MCF 10A (cell line): ENCODE results near the gene FAR2. TPM values are rescaled to one million over a fixed set of nuclear protein-coding genes. Genes with fewer than 3 reads are reported as not detected.

ENCODE experiments used
- BruUV-seq: library from RNA; stranded (reverse); fragments of 400-500 nt; replicated peaks from 2 replicates; lab custom pipeline; 2021; lab: Mats Ljungman, UMichigan
- CTCF ChIA-PET: fragments of 300-600 bp; sonication (Branson Sonifier 250); formaldehyde crosslinking; extraction: SDS; loops from one replicate; lab custom pipeline; 2021; ENCODE audit warnings: antibody characterized with exemption, inconsistent platforms; lab: Yijun Ruan, JAX
- POLR2A ChIA-PET: fragments of 300-600, 350-650 bp; sonication (Branson Sonifier 250); formaldehyde crosslinking; extraction: SDS; loops from one replicate; lab custom pipeline; 2020; ENCODE audit warnings: antibody characterized with exemption, inconsistent platforms; lab: Yijun Ruan, JAX
- DNase-seq: peaks from one replicate; pipeline ENCODE4 v3.0.0-alpha.2; 2018; ENCODE audit not compliant: unreplicated experiment
- H3K27ac Mint-ChIP-seq: one replicate; pipeline ENCODE4 v1.8.0; 2022; ENCODE audit warnings: mild to moderate bottlenecking, low read depth, mixed read lengths; ENCODE audit not compliant: unreplicated experiment
- H3K27me3 Mint-ChIP-seq: one replicate; pipeline ENCODE4 v1.8.0; 2022; ENCODE audit warnings: mixed read lengths; ENCODE audit not compliant: insufficient read depth, unreplicated experiment
- H3K36me3 Mint-ChIP-seq: one replicate; pipeline ENCODE4 v1.8.0; 2022; ENCODE audit warnings: mild to moderate bottlenecking, moderate library complexity, mixed read lengths; ENCODE audit not compliant: insufficient read depth, unreplicated experiment
- H3K4me1 Mint-ChIP-seq: one replicate; pipeline ENCODE4 v1.8.0; 2022; ENCODE audit warnings: mixed read lengths; ENCODE audit not compliant: insufficient read depth, unreplicated experiment
- H3K4me3 Mint-ChIP-seq: one replicate; pipeline ENCODE4 v1.8.0; 2022; ENCODE audit warnings: mild to moderate bottlenecking, moderate library complexity, mixed read lengths; ENCODE audit not compliant: unreplicated experiment
- H3K9me3 Mint-ChIP-seq: one replicate; pipeline ENCODE4 v1.8.0; 2022; ENCODE audit warnings: mixed read lengths; ENCODE audit not compliant: unreplicated experiment
- intact Hi-C: fragments of 100-400 bp; cut with micrococcal nuclease; formaldehyde crosslinking; loops from 2 replicates; pipeline ENCODE4 v1.14.1; 2022
- total RNA-seq: library from RNA; stranded (reverse); gene quantifications from 2 replicates; pipeline ENCODE4 v1.2.3, GENCODE V29; 2022
- TF ChIP-seq, protein P1 (sequence below): fragments of 200-600 bp; IDR thresholded peaks from one replicate; pipeline ENCODE4 v1.8.0; 2022; ENCODE audit warnings: antibody characterized with exemption, mild to moderate bottlenecking; ENCODE audit not compliant: unreplicated experiment

FAR2 gene
- total RNA-seq, 1 experiment from 2014 or later, result 1.7 TPM

DNA sequence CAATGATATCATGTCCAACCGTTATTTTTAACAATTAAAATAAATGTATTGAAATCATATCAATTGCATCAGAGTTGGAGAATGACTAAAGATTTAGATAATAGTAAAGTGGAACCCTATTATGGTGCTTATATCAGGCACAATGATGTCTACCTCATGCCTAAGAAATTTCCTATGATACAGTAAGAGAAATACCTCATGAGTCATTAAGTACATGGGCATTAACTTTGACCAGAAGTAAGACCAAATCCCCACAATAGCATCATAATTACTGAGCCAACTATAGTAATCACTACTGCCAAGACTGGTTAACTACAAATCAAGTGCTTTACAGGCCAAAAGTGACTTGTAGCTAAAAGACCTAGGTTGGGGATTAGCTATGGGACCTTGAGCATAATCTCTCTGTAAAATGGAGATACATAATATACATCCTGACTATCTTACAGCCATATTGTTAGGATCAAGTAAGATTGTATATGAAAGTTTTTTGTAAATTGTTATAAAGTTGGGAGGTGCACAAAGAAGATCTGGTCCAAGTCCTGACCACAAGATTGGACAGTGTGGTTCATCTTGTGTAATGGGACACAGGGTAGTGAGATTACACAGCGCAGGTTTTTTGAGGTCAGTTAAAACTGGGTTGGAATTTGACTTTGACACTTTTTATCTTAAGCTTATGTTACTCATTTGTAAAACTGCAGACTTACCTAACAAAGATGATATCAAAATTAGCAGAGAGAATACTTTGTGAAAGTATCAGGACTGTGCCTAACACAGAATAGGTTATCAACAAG is 171.4 kb downstream of the FAR2 start:
- DNase-seq, result peak; percentile 13
- POLR2A ChIA-PET, result interaction anchor here (0.7 to 1.1 kb wide), 2 partner anchors 10 to 14 kb away, joined by 5 to 8 read pairs; no protein-coding TSS in a partner anchor
- TF ChIP-seq, protein P1, sequence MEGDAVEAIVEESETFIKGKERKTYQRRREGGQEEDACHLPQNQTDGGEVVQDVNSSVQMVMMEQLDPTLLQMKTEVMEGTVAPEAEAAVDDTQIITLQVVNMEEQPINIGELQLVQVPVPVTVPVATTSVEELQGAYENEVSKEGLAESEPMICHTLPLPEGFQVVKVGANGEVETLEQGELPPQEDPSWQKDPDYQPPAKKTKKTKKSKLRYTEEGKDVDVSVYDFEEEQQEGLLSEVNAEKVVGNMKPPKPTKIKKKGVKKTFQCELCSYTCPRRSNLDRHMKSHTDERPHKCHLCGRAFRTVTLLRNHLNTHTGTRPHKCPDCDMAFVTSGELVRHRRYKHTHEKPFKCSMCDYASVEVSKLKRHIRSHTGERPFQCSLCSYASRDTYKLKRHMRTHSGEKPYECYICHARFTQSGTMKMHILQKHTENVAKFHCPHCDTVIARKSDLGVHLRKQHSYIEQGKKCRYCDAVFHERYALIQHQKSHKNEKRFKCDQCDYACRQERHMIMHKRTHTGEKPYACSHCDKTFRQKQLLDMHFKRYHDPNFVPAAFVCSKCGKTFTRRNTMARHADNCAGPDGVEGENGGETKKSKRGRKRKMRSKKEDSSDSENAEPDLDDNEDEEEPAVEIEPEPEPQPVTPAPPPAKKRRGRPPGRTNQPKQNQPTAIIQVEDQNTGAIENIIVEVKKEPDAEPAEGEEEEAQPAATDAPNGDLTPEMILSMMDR, result no peak
- intact Hi-C loops, result no loop called here
- peaks cover 4% of the 10 kb centered on the region for H3K9me3 Mint-ChIP-seq
- no peak overlapping the region for H3K27ac Mint-ChIP-seq
- no peak overlapping the region for H3K4me3 Mint-ChIP-seq
- CTCF ChIA-PET, result interaction anchor here (0.8 to 1.3 kb wide), 3 partner anchors 244 to 249 kb away, joined by 3 to 5 read pairs (median 3); no protein-coding TSS in a partner anchor
- peaks cover 5% of the 10 kb centered on the region for H3K4me1 Mint-ChIP-seq
- BruUV-seq, result no TSS peak
- H3K27me3 Mint-ChIP-seq, result no peaks in the 10 kb centered on the region
- H3K36me3 Mint-ChIP-seq, result no peaks in the 10 kb centered on the region

DNA sequence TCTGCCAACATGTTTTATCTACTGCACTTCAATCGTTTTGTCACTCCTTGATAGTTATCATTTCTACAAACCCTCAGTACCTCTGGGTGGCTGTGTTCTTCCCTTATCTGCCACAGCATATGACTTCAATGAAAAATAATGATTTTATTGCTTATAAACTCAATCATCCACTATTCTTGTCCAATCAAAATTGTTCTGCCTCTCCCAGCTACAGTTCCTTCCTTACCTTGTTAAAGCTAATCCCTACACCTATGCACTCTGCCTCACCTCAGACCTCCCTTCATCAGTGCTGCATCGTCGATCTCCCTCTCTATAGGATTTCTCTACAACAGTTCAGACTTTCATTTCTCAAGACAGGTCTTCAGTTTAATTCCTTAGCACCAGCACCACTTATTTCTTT is 173.1 kb downstream of the FAR2 start:
- ChIA-PET CTCF (interaction anchor here (1.1 kb wide), 1 partner anchor 12 kb away, joined by 3 read pairs; no protein-coding TSS in a partner anchor), POLR2A (interaction anchor here (0.9 kb wide), 1 partner anchor 59 kb away, joined by 3 read pairs; no protein-coding TSS in a partner anchor)
- peaks cover 5% of the 10 kb centered on the region for H3K4me1 Mint-ChIP-seq
- H3K27me3 Mint-ChIP-seq, result no peaks in the 10 kb centered on the region
- BruUV-seq, result no TSS peak
- H3K4me3 Mint-ChIP-seq, result no peak overlapping the region
- H3K36me3 Mint-ChIP-seq, result peaks cover 6% of the 10 kb centered on the region
- intact Hi-C loops, result no loop called here
- H3K27ac Mint-ChIP-seq, result no peak overlapping the region
- DNase-seq, result no peak
- H3K9me3 Mint-ChIP-seq, result peaks cover 8% of the 10 kb centered on the region
- TF ChIP-seq, protein P1, result no peak

DNA sequence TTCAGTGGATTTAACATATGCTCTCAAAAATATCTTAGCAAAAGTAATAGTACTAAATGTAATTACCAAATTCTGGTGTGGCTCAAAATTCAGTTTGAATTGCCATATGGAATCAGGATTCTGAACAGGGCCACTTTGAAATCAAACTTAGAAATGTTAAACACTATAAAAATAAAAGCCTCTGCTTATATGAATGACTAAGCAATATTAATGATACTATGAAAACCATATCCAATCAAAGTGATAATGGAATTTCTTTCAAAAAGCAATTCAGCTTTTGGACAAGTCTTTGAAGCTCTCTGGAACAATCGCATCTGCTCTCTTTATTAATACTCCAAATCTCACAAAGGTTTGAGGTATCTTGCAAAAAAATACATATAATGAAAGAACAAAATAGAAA is 180.3 kb downstream of the FAR2 start:
- peaks cover 8% of the 10 kb centered on the region for H3K9me3 Mint-ChIP-seq
- H3K27me3 Mint-ChIP-seq, result no peaks in the 10 kb centered on the region
- H3K27ac Mint-ChIP-seq, result no peak overlapping the region
- H3K4me3 Mint-ChIP-seq, result no peak overlapping the region
- H3K36me3 Mint-ChIP-seq, result peaks cover 10% of the 10 kb centered on the region
- DNase-seq, result no peak
- H3K4me1 Mint-ChIP-seq, result no peaks in the 10 kb centered on the region
- CTCF ChIA-PET, result interaction anchor here (0.6 to 1.3 kb wide), 4 partner anchors 12 to 1045 kb away, joined by 3 to 7 read pairs (median 4); no protein-coding TSS in a partner anchor
- TF ChIP-seq, protein P1, result no peak
- BruUV-seq, result no TSS peak
- POLR2A ChIA-PET, result interaction anchor here (0.6 to 1.2 kb wide), 4 partner anchors 10 to 258 kb away, joined by 3 read pairs; no protein-coding TSS in a partner anchor
- intact Hi-C loops, result no loop called here

DNA sequence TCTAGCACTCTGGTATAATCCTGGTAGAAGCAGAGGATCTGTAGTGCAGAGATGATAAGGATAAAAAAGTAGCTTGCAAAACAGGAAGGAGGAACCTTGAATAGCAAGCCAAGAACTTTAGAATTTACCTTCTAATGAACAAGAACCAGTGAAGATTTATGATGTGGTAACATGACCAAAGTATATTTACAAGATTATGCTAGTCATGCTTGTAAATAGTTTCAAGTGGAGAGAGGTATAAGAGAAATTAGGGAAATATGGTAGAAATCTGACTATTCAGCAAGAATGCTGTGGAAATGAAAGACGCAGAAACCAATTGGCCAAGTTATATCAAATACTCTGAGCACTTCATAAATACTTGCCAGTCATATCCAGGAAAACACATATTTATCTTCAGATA is 184.1 kb downstream of the FAR2 start:
- TF ChIP-seq, protein P1, result no peak
- intact Hi-C loops, result no loop called here
- no peak for DNase-seq
- Mint-ChIP-seq H3K36me3 (peaks cover 15% of the 10 kb centered on the region), H3K9me3 (no peaks in the 10 kb centered on the region), H3K4me1 (no peaks in the 10 kb centered on the region), H3K4me3 (no peak overlapping the region), H3K27me3 (no peaks in the 10 kb centered on the region), H3K27ac (no peak overlapping the region)
- POLR2A ChIA-PET, result no interaction called here
- no TSS peak for BruUV-seq
- CTCF ChIA-PET, result no interaction called here
